GM18520 (cell line): Measurements from ENCODE around the gene CRP.
"Not testable (repeated sequence)": the region's sequence is repeated elsewhere in the genome, so short reads cannot be mapped to it uniquely, and the experiment has no call there.

Source experiments
- ATAC-seq: cut with Tn5 transposase; IDR thresholded peaks from one replicate; pipeline ENCODE4 v1.9.1; 2021; ENCODE audit not compliant: unreplicated experiment

The CRP gene, protein sequence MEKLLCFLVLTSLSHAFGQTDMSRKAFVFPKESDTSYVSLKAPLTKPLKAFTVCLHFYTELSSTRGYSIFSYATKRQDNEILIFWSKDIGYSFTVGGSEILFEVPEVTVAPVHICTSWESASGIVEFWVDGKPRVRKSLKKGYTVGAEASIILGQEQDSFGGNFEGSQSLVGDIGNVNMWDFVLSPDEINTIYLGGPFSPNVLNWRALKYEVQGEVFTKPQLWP

DNA sequence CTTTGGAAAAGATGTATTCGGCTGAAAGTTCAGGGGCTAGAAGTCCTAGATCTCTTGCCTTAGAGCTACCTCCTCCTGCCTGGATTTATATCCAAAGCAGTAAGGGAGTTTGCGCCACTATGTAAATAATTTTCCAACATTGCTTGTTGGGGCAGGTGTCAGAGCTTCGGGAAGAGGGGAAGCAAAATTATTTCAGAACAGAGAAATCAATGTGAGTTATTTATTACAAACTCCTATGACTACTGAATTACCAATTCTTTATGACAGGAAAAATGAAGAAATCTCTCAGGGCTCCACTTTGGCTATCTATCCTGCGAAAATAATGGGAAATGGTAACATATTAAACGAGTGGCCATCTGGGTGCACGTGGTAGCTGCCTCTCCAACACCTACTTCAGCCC is at the start of gene CRP:
TSS of gene CRP (minus strand) at position 61 of the 400 bp plus-strand sequence. CDS start 104 bp downstream, outside the sequence.
- ATAC-seq, result no peak

DNA sequence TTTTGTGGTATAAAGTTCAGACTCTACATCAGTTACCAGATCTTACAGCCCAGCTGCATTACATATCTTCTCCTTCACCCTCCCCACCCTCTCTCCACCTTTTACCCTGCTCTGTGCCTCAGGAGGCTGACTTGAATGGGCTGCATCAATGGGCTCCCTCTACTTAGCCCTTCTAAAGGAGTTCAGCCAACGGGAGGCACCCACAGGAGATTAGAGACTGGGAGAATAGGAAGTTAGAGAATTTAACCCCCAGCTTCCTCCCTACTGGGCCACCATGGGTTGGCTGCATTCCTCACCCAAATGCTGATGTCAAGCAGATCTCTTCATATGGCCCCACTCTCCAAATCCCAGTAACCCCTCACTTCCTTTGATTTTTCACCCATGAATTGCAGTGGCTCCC is 49.3 kb upstream of the CRP start:
- no peak for ATAC-seq

DNA sequence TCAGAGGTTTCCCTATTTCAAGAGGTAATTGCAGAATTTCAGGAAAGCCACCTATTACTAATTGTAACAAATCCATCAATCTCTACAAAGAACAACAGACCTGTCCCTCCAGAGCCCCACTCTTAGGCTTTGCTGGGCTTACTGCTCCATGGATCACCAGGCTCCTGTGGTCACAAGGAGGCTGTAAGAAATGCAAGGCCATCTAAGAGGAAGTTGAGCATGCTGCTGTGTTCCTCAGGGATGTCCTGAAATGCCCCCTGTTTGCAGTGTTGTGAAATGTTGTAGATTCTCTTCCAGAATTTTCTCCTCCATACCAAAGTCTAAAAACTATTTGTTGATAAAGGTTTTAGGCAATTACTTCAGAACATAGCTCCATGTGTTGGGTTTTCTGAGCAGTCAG is 42.0 kb upstream of the CRP start:
- ATAC-seq, result no peak

DNA sequence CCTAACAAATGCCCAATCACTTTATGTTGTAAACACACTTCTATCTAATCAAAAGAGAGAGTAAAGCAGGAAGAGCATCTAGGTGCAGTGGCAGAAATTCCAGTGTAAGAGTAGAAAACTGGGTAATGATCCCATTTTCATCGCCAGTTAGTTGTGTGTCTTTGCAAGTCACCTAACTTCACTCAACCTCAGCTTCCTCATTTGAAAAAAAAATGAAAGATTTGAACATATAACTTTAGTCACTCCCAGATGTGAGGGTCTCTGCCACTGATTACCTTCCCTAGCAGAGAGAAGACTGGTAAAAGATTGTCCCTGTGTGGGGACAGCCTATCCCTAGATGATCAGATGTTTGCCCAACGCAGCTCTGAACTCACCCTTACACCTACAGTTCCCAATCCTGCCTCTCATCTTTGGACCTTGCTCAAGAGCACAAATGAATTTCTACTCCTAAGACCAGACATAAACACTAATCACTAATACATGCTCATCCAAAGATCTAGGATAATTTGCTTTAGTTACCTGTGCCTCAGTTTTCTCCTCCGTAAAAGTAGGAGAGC is 41.1 kb upstream of the CRP start:
- no peak for ATAC-seq

DNA sequence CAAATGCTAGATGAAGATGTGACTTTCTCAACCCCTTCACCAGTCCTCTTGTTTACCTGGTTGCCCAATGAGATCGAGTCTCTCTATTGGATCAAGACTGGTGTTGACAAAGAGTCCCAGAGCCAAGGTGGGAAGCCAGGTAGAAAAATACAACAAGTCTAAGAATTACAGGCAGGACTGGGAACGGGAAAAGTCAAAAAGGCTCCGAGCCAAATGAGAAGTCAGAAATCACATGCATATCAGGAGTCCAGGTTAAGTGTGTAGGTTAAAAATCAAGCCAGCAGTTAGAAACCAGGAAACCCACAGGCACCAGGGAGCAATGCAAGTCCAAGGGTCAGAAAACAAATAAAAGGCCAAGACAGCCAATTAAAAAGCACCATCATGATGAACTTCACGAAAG is 39.0 kb upstream of the CRP start:
- no peak for ATAC-seq

DNA sequence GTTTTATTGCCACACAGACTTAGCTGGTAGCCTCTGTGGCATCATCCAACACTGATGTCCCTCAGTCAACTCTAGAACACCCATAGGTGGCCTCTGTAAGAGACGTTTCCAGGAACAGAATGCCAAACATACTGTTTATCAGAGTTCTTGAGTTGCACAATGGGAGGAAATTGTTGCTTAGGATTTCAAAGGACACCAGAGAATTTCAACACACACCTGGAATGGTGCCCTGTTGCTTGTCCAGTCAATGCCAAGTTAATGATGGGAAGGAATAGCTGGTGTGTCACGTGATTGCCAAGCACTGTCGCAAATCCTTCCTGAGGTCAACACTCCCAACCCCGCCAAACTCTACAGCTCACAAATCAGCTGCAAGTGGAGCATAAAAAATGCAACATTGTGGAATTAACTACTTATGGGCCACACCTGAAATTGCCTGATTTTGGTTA is 37.8 kb upstream of the CRP start:
- ATAC-seq, result no peak

DNA sequence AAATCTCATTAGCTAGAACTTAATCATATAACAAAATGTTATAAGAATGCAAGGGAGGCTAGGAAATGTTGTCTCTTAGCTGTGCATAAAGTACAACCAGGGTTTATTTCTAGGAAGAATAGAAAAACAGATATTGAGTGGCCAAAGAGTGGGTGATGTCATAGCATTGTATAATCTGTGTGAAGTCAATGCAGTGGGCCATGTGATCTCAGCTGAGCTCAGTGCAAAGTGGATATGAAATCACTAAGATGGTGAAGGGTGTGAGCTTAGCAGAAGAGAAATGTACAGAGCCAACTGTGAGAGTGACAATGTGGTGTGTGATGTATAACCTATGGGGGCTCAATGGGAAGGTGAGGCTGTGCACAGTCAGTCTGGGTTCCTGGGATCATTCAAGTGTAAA is 36.6 kb upstream of the CRP start:
- no peak for ATAC-seq

DNA sequence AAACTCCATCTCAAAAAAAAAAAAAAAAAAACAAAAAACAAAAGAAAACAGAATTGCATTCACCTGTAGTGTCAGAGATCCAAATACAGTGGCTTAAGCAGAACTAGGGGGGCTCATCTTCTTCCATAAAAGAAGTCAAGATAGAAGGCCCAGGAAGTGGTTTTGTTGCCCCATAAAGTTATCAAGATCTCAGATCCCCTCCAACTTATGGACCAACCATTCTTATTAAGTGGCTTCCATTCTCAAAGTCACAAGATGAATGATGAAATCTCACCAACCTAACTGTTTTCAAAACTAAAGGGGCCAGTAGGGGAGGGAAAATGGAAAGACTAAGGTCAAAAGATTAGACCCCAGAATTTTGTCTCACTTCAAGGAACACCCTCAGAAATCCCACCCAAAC is 36.2 kb upstream of the CRP start:
- ATAC-seq, result no peak

DNA sequence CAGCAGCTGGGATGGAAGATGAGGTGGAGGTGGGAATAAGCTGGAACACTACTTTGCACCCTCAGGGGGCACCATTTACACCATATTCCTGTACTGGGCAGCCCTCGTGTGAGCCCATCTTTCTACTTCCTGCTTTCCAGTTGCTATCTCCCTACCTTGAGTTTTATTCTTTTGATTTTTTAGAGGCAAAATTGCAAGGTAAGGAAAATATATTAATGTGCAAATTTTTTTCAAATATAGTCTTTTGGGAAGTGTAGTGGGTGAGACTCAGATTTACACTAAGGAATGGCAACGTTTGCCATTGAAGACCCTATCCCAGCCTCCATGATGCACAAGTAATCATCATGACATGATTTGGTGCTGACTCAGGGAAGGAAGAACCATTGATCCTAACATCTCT is 35.2 kb upstream of the CRP start:
- no peak for ATAC-seq

DNA sequence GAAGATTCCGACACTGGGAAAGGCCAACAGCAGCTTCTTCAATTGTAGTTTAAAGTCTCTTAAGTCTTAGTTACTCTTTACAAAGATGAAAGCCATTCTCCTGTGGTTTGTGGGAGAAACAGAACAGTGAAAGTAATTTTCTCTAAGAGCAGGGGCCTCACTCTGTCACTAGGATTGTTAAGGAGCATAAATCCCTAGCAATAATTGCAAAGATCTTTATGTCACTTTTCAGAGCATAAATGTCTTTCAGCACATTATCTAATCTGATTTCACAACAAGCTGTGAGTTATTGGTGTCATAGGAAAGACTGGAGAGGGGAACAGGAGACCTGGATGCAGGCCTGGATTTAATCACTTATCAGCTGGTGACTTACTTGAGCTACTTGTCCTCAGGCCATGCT is 34.0 kb upstream of the CRP start:
- no peak for ATAC-seq

DNA sequence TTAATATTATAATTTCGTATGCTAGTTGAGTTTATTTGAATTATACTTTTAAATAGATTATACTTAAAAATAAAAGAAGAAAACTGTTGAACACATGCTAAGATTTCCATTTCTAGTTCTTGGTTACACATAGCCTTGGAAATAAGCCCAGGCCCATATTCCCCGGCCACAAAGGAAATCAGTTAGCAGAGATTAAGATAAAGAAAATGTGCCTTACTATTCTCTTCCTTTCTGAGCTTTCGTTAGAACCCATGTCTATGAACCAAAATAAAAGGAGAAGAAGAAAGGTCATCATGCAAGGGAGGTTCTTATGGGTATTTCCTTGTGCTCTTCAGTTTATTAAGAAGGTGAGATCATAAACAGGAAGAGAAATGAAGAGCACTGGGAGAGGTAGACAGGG is 32.3 kb upstream of the CRP start:
- no peak for ATAC-seq

DNA sequence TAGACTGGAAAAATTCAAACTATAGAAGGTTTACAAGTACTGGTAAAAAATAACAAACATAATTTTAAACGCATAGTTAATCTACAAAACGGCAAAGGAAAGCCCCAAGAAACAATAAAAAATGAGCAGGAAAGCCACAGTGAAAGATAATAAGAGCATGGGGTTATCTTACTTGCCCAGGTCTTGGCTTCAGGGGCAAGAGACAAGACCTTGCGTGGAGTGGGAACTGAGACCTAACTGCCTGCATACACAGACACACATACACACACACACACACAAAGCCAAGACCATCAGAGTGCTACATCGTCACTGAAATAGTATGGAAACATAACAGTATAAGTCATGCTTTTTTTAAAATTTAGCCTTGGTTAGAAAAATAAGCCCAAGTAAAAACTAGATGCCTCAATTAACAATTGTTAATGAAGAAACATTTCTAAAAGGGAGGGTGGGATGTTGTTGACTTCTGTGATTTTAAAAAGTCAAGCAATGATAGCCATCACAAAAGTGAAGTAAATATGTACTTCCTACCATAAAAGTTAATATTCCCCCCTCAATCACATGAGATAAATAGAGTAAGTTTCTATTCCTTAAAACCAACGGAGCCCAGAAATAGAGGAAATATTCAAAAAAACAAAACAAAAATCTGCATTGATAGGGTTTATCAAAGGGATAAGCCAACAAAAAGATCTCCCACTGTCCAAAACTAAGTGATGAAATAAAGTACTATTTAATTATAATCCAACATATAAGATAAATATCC is 29.4 kb upstream of the CRP start:
- ATAC-seq, result no peak

DNA sequence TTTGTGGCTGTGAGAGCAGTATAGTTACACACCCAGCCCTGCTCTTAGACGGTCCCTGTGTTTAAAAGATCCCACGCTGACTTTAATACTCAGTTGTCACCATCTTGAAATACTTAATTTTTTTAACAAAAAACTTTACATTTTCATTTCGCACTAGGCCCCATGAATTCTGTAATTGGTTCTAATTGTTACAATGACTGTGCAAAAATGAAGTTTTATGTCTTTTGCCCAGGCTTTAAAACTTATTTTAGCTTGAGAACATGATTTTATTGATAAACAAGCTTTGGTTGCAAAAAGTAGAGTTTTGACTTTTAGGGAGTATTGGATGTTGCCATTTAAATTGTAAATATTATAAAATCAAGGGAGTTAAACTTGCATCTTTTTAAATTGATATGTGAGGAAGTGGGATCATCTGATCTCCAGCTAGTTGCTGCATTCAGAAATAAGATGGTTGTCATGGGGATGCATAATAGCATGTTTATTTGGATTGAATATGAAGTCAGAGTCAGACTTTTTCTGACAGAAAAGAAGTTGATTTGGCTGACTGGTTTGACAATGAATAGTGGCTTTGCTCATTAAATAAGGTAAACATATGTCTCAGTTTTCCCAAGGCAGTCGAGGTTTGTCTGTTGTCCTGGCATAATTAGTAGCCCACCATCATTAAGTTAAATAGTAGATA is 23.0 kb upstream of the CRP start:
- no peak for ATAC-seq

DNA sequence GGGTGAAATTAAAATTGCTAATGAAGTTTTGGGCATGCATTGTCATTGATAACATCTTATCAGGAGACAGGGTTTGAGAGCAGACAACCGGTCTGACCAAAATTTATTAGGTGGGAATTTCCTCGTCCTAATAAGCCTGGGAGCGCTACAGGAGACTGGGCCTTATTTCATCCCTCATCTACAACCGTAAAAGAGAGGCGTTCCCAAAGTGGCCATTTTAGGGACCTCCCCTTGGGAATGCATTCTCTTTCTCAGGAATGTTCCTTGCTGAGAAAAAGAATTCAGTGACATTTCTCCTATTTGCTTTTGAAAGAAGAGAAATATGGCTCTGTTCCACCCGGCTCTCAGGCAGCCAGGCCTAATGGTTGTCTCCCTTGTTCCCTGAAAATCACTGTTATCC is 8.8 kb upstream of the CRP start:
- ATAC-seq, result not testable (repeated sequence)

DNA sequence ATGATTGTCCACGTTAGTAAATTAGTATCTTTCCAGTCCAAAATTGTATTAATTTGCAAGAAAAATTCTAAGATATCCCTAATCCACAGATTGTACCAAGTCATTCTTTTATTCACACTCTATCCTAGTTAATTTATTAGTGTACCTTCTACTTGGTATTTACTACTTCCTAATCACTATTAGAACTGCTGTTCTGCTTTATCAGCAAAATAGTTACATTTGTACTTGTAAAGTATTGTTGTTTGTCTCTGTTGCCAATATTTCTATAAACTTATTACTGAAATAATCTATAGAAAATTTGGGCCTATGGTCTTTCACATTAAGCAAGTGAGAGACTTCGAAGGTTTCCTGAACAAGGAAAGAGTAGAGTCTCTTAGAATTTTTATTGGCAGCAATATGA is 5.6 kb upstream of the CRP start:
- ATAC-seq, result no peak

DNA sequence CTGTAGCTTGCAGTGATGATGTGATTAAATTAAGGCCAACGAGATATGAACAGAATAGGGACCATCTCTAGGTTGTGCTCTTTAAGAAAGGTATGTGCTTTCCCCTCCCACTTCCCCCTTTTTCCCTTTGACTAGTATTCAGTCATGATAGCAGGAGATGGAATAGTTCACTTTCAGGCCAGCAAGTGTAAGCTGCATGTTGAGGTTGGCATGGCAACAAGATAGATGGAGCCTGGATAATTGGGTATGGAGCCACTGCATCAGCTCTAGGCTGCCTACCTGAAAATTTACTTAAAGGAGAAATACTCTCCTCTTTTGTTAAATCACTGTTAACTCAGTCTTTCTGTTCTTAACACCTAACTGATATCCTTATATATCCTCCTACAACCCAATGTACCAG is 1.5 kb upstream of the CRP start:
- no peak for ATAC-seq

DNA sequence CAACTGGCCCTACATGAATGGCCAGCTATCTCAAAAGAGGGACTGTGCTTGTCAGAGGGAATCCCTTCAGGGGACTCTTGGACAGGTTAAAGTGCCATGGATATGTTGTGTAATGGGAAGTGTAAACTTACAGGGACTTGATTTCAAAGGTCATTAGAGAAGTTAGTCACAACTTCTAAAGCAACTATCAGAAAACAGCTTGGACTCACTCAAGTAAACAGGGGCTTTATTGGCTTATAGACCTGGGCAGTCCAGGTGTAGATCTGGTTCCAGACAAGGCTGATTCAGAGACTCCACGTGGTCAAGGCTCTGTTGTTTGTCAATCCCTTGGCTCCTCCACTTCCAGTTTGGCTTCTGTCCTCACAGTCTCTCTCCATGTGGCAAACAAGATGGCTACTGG is 2.3 kb downstream of the CRP start:
- no peak for ATAC-seq

DNA sequence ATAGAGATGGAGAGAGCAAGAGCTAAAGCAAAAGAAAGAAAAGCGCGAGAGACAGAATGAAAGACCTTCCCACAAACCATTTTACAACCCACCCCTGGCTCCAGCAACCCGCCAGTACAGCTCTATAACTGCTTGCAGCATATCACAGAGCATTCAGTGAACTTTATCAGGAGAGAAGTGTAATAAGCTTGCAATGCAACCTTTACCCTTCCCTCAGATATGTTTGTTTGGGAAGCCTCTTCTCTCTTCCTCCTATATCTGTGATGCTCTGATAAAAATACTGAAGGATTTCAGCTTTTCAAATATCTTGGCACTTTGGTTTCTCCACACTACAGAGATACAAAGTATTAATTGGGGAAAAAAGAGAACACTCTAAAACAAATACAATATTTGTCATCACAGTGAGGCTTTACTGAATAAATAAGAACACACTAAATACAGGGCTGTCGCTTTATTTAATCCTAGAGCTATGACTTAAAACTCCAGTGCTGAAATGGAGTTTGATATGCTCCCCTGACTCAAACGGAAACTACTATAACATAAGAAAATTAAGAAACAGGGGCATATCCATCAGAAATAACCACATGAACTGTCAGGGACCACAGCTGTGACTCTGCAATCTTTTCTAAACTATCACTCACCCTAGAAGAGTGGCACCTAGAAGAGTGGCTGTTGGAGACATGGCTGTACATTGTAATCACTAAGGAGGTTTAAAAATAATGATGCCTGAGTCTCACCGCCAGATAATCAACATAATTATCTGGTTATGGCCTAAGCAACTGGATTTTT is 6.7 kb downstream of the CRP start:
- no peak for ATAC-seq

DNA sequence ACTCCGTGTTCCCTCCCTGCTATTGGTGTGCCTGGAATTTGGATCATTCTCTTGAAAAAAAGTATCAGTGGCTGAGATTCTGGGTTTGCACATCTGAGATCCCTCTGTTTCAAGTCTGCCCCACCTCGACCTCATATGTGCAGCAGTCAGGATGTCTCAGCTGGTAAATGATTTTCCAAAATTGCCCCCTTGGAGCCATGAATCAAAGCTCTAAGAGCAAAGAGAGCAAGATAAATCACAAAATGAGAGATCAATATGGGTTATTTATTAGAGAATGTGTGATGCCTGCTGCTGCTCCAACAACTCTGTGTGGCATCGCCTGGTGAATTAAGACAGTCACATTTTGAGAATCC is 8.5 kb downstream of the CRP start:
- no peak for ATAC-seq

DNA sequence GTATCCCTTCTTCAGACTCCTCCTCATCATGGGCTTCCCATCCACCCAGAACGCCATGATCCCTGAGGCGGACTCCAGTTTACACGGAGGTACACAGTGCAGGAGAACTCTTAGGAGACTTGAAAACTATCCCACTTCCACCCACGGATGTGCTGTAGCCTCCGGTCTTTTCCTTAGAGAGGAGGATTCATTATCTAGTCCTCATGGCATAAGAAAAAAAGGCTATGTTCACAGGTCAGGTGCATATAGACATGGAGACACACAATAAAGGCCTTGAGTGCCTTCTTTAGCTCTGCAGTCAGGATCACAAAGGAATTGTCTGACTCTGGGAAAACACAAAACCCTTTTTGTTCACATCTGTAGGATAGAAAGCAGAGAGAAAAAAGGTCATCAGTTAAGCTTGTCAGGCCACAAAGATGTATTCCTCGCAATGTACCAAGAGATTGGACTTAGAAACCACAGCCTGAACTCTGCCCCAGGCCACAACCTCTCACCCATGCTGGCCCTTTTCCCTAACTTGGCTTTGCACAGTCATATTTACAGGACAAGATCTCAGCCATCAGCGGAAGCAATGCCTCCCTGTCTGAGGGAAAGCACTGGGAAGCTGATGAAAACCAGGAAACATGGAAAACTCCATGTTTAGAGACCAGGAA is 9.0 kb downstream of the CRP start:
- no peak for ATAC-seq

DNA sequence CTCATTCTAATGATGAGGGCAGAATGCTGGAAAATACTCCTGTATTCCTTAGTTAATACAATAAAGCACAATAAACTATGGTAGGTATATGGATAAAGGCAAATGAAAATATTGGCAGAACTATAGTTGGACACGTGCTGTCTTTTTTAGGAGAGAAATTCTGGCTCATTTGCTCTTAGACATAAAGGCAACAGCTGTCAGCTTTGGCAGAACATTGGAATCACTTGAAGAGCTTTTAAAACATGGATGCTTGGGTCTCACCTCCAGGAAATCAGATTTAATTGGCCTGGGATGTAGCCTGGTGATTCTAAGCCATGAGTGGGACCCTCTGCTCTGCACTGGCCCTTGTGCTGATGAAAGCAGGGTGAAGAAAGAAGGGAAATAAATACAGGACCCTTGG is 9.9 kb downstream of the CRP start:
- no peak for ATAC-seq
